ENCODE data around the gene MYG1.

DNA sequence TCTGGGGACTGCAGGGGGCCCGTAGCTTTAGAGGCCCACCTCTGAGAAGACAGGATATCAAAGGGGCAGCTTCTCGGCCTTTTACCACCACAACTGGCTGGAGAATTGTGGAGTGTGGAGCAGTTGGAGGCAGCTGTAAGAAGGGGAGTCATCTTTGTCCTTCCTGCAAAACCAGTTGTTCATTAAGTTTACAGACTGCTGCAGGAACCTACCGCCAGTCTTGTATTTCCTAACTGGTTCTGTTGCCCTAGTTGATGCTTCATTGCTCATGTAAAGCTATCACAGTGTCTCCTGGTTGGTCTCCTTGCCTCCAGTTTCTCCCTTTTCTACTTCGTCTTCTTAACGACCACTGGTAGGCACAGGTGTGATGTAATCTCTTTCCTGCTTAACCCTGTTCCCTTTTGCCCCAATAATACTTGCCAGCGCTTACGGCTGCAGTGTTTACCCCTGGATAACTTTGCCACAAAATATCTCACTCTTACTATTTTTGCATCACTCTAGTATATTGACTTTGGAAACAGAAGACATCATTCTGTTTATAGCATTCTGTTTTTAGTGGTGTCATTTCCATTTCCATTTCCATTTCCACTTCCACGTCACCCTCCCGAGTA is 19.5 kb upstream of the MYG1 start:
- TF ChIP-seq, protein P1, sequence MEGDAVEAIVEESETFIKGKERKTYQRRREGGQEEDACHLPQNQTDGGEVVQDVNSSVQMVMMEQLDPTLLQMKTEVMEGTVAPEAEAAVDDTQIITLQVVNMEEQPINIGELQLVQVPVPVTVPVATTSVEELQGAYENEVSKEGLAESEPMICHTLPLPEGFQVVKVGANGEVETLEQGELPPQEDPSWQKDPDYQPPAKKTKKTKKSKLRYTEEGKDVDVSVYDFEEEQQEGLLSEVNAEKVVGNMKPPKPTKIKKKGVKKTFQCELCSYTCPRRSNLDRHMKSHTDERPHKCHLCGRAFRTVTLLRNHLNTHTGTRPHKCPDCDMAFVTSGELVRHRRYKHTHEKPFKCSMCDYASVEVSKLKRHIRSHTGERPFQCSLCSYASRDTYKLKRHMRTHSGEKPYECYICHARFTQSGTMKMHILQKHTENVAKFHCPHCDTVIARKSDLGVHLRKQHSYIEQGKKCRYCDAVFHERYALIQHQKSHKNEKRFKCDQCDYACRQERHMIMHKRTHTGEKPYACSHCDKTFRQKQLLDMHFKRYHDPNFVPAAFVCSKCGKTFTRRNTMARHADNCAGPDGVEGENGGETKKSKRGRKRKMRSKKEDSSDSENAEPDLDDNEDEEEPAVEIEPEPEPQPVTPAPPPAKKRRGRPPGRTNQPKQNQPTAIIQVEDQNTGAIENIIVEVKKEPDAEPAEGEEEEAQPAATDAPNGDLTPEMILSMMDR (IDR thresholded peaks at IDR 0.05) = no peak
- no peak for TF ChIP-seq POLR2A (IDR thresholded peaks at IDR 0.05)

All from Peyer's patch (tissue), 4 donors.